A549 treated with DMSO at 1 μM for 4 hours (cell line): Measurements from ENCODE around the gene RAD51B. TPM values are rescaled to one million over a fixed set of nuclear protein-coding genes. Genes with fewer than 3 reads are reported as not detected.

Experiments
- total RNA-seq: library from RNA; stranded (reverse); fragments of 200-300 nt; extraction: Qiagen RNA extraction; gene quantifications from 5 replicates; pipeline ENCODE4 v1.2.3, GENCODE V29; 2022; ENCODE audit warnings: low read depth

The RAD51B gene
- 3.9 to 5.8 TPM (median 4.4 TPM) in 5 replicates for total RNA-seq

DNA sequence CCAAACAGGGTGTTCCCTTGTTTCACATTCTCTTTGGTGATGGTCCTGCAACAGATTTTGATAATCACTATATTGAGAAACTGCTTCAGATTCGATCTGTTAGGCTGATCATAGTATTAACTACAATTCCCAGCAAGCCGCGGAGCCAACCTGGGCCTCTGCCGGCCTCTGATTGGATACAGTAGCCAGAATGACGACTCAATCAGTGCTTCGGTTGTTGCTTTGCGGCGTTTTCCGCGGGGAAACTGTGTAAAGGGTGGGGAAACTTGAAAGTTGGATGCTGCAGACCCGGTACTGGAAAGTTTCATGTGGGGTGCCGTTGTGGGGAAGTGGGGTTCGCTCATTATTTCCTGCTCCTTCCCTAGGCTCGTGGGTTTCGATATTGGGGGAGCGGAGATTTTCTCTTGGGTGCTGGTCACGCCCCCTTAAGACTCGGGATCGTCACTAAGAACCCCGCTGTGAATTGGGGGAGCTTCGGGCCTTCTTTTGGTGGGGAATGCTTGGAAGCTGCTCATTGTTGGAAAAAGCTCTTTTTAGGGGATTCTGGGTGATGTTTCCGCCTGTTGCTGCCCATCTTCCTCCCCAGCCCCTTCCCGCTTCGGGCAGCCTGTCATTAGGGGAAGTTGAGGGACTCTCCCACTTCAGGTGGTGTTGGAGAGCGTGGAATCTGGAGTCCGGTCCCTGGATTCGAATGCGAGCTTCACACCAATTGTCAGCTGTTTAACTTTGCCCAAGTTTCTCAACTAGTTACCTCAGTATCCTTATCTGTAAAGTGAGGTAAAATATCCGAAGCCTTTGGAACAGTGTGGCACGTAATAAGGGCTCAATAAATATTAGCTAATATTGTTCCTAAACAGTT is at the start of gene RAD51B:
TSS of gene RAD51B (plus strand) at position 217 of the 859 bp plus-strand sequence.

DNA sequence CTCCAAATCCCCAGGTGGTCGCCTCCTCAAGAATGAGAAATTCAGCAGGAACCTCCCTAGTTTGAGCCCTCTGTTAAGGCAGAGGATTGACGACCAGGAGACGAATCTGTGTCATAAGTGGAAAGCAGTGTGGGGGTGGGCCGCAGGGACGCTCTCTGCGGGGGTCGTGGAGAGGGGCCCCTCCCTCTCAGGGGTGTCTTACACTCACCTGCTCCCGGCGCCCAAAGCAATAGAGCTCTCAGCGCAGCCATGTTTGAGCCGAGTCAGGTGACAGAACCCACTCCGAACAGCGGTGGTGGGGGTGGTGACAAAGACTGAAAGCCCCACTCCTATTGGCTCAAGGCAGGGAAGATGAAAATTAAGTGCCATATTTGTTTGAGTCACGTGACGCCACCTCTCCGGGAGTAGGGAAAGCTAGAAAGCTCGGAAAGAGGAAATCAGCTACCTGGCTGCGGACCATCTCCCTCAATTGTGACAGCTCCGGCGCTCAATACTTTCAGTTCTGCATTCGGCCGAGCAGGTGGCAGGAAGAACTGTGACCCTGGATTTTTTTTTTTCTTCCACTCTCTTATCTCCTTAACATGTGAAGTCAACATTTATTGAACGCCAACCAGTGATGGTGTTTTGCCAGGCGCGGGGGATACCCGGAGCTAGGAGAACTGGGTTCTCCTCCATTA is 3.1 kb upstream of the RAD51B start, which contains the start of gene ZFYVE26:
TSS of gene ZFYVE26 (minus strand) at position 265 of the 677 bp plus-strand sequence. CDS start 627 bp downstream, outside the sequence.

Other genes starting within 250 kb of the RAD51B start
- 18.6 to 23.1 TPM (median 21.1 TPM) in 5 replicates for gene PIGH, start 219.5 kb upstream of the RAD51B start, total RNA-seq
- gene ARG2, start 199.9 kb upstream of the RAD51B start, total RNA-seq = 1.4 to 2.0 TPM (median 1.6 TPM) in 5 replicates
- 83.1 to 95.8 TPM (median 90.0 TPM) in 5 replicates for gene VTI1B, start 145.1 kb upstream of the RAD51B start, total RNA-seq
- 64.7 to 71.4 TPM (median 67.8 TPM) in 5 replicates for gene RDH11, start 124.0 kb upstream of the RAD51B start, total RNA-seq
- 0.08 to 0.14 TPM (median 0.09 TPM) in 3 of 5 replicates, not detected in the others for gene RDH12, start 117.9 kb upstream of the RAD51B start, total RNA-seq
- gene ZFYVE26, start 3.2 kb upstream of the RAD51B start, total RNA-seq = 6.1 to 7.1 TPM (median 6.2 TPM) in 5 replicates